GM21447 (cell line): ENCODE data around the gene KSR2.

Source experiments
- ATAC-seq: cut with Tn5 transposase; IDR thresholded peaks from one replicate; pipeline ENCODE4 v1.9.1; 2021; ENCODE audit not compliant: unreplicated experiment

The KSR2 gene

GRCh38 chr12:117583677-117584225 is 385.0 kb downstream of the KSR2 start:
- no peak for ATAC-seq

GRCh38 chr12:117583092-117583491 is 385.7 kb downstream of the KSR2 start:
- ATAC-seq: no peak

- no peak for ATAC-seq
These were observed 386.5 kb downstream of the KSR2 start for GRCh38 chr12:117582135-117582784.

GRCh38 chr12:117580718-117581062 is 388.1 kb downstream of the KSR2 start:
- no peak for ATAC-seq

GRCh38 chr12:117580015-117580717 is 388.6 kb downstream of the KSR2 start:
- ATAC-seq: no peak

GRCh38 chr12:117577122-117577657 is 391.6 kb downstream of the KSR2 start:
- ATAC-seq: no peak

- ATAC-seq: no peak
These were observed 392.7 kb downstream of the KSR2 start for GRCh38 chr12:117576053-117576452.

GRCh38 chr12:117574655-117575054 is 394.1 kb downstream of the KSR2 start:
- no peak for ATAC-seq

GRCh38 chr12:117572755-117573154 is 396.0 kb downstream of the KSR2 start:
- no peak for ATAC-seq

- ATAC-seq: no peak
These were observed 397.5 kb downstream of the KSR2 start for GRCh38 chr12:117571321-117571720.

- no peak for ATAC-seq
These were observed 398.2 kb downstream of the KSR2 start for GRCh38 chr12:117570608-117571007.

- no peak for ATAC-seq
These were observed 401.1 kb downstream of the KSR2 start for GRCh38 chr12:117567644-117568216.

GRCh38 chr12:117564881-117565280 is 403.9 kb downstream of the KSR2 start:
- no peak for ATAC-seq

- no peak for ATAC-seq
These were observed 405.1 kb downstream of the KSR2 start for GRCh38 chr12:117563706-117564105.

- no peak for ATAC-seq
These were observed 405.8 kb downstream of the KSR2 start for GRCh38 chr12:117563007-117563406.

GRCh38 chr12:117561990-117562389 is 406.8 kb downstream of the KSR2 start:
- no peak for ATAC-seq

- no peak for ATAC-seq
These were observed 408.8 kb downstream of the KSR2 start for GRCh38 chr12:117559978-117560377.

GRCh38 chr12:117555889-117556288 is 412.9 kb downstream of the KSR2 start:
- no peak for ATAC-seq

- ATAC-seq: no peak
These were observed 415.8 kb downstream of the KSR2 start for GRCh38 chr12:117552971-117553370.

- ATAC-seq: no peak
These were observed 417.1 kb downstream of the KSR2 start for GRCh38 chr12:117551665-117552064.

GRCh38 chr12:117547209-117547608 is 421.6 kb downstream of the KSR2 start:
- ATAC-seq: no peak

GRCh38 chr12:117545216-117545615 is 423.6 kb downstream of the KSR2 start:
- no peak for ATAC-seq
